ENCODE measurements around the gene ZFP36. TPM values are rescaled to one million over a fixed set of nuclear protein-coding genes. Genes with fewer than 3 reads are reported as not detected.

ZFP36 gene
- polyA plus RNA-seq, 1 donor, result 60.1 TPM

- no peak for DNase-seq
Observed at GRCh38 chr19:39384839-39385568, 21.6 kb upstream of the ZFP36 start.

GRCh38 chr19:39385629-39386411 is 20.8 kb upstream of the ZFP36 start:
- no peak for DNase-seq

GRCh38 chr19:39386557-39386956 is 20.1 kb upstream of the ZFP36 start:
- DNase-seq, result no peak

GRCh38 chr19:39388657-39389056 is 18.0 kb upstream of the ZFP36 start:
- no peak for DNase-seq

GRCh38 chr19:39389631-39390414 is 16.8 kb upstream of the ZFP36 start:
- no peak for DNase-seq

GRCh38 chr19:39390451-39390750 is 16.2 kb upstream of the ZFP36 start:
- no peak for DNase-seq

- DNase-seq, result peak; percentile 99
Observed at GRCh38 chr19:39390751-39391437, 15.8 kb upstream of the ZFP36 start, which contains the start of the genes MED29 and PAF1. Gene MED29 (plus strand): TSS chr19:39391378. CDS start chr19:39391423, 45 bp downstream. Gene PAF1 (minus strand): TSS chr19:39391106. CDS start chr19:39390864, 242 bp downstream.

- DNase-seq, result peak; percentile 88
Observed at GRCh38 chr19:39397360-39398296, 9.0 kb upstream of the ZFP36 start.

- no peak for DNase-seq
Observed at GRCh38 chr19:39398297-39398864, 8.3 kb upstream of the ZFP36 start.

GRCh38 chr19:39399668-39400050 is 7.0 kb upstream of the ZFP36 start:
- no peak for DNase-seq

GRCh38 chr19:39400061-39400460 is 6.6 kb upstream of the ZFP36 start:
- DNase-seq, result no peak

GRCh38 chr19:39401070-39401548 is 5.5 kb upstream of the ZFP36 start:
- no peak for DNase-seq

- no peak for DNase-seq
Observed at GRCh38 chr19:39401549-39402345, 4.9 kb upstream of the ZFP36 start.

- peak; percentile 94 for DNase-seq
Observed at GRCh38 chr19:39402346-39403300, 4.0 kb upstream of the ZFP36 start.

GRCh38 chr19:39403331-39404312 is 3.0 kb upstream of the ZFP36 start:
- DNase-seq, result peak; percentile 96

- no peak for DNase-seq
Observed at GRCh38 chr19:39405261-39405957, 1.2 kb upstream of the ZFP36 start.

Measured in hindlimb muscle (tissue), 1 donor.